GM12875 (cell line): Measurements from ENCODE around the gene CSRP1.

Experiments used
- H3K4me3 ChIP-seq: one replicate; pipeline ENCODE4 v1.5.1; 2011; ENCODE audit warnings: low read depth, low read length, control low read depth
- CTCF ChIP-seq: IDR thresholded peaks from 2 replicates; pipeline ENCODE4 v1.5.1; 2011; ENCODE audit warnings: low read depth, mild to moderate bottlenecking, control low read depth, inconsistent platforms, low read length, moderate library complexity, borderline replicate concordance; ENCODE audit not compliant: insufficient read depth

Gene CSRP1

GRCh38 chr1:201503397-201504176 is 3.3 kb downstream of the CSRP1 start:
- no peak overlapping the region for H3K4me3 ChIP-seq
- no peak for TF ChIP-seq CTCF

GRCh38 chr1:201502511-201502857 is 4.4 kb downstream of the CSRP1 start:
- no peak for TF ChIP-seq CTCF
- no peak overlapping the region for H3K4me3 ChIP-seq

- H3K4me3 ChIP-seq: no peak overlapping the region
- no peak for TF ChIP-seq CTCF
Observed at GRCh38 chr1:201501812-201502510, 5.0 kb downstream of the CSRP1 start.

DNA sequence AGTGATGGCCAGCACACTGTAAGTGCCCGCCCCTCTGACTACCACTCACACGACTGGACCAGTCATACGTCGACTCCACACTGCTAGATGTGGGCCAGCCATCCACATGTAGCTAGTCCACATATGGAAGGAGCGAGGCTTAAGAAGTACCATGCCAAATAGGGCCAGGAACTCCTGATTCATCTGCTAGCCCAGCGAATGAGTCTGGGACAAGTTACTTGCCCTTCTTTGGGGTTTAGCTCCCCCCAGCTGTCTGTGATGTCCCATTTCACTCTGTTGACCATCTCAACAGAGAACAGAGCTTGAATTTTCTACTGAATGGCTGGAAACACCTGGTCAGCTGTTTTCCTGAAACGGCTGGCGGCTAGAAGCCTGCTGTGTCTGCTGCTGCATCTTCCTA is 5.8 kb downstream of the CSRP1 start:
- no peak for TF ChIP-seq CTCF
- no peak overlapping the region for H3K4me3 ChIP-seq

DNA sequence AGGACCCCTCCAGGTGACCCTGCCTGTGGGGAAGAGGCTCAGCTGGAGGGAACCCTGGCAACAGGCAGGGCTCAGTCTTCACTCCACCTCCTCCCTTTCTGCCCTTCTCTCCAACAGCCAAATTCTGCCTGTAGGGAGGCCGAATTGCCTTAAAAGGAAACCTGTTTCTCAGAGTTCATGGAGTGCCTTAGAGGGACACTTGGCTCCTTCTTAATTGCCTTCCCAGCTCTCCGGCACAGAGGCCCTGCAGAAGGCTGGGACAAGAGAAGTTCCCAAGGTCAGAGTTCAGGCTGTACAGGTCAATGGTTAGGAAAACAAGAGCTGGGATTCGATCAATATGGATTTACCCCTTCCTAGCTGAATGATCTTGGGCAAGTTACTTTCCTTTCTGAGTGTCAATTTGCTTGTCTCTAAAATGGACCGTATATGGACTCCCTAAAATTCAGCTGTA is 6.2 kb downstream of the CSRP1 start:
- H3K4me3 ChIP-seq: no peak overlapping the region
- no peak for TF ChIP-seq CTCF

DNA sequence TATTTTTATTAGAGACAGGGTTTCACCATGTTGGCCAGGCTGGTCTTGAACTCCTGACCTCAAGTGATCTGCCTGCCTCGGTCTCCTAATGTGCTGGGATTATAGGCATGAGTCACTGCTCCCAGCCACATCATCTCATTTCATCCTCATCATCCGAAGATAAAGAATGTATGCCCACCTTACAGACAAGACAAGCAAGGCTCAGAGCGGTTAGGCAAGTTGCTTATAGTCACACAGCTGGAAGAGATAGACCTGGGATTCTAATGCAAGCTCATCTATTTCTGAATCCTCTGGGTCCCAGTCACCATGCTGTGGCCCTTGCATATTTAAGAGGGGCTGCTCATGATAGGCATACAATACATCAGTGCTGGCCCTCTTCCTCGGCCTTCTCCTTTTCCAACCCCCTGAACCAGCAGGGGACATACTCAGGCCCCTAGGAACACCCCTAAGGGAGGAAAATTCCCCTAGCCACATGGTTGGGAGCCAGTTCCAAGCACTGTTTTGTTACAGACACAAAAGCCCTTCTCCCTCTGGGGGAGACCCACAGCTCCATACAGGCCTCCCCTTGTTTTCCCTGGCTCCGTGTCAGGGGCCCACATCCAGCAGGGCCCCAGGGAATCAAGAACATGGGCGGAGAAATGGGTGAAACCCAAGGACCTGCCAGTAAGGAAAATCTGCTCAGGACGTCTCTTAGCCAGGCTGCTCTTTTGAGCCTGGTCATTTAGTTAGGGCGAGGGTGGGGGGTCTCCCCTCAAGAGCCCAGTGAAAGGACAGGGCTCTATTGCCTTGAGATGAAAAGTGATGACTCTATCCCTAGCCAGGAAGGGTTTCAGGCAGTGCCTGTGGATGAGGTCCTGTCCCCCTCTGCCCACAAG is 6.9 kb downstream of the CSRP1 start:
- H3K4me3 ChIP-seq: no peak overlapping the region
- no peak for TF ChIP-seq CTCF

GRCh38 chr1:201499191-201499590 is 7.7 kb downstream of the CSRP1 start:
- no peak overlapping the region for H3K4me3 ChIP-seq
- no peak for TF ChIP-seq CTCF
